ENCODE measurements around the gene PLBD1. TPM values are rescaled to one million over a fixed set of nuclear protein-coding genes. Genes with fewer than 3 reads are reported as not detected.

Gene PLBD1
- total RNA-seq, 2 donors from 2014 or later = 5.7 to 19.5 TPM

GRCh38 chr12:14563046-14563445 is 4.6 kb downstream of the PLBD1 start:
- 70% methylated on average over 4 of the region's 4 CpGs for WGBS
- Histone ChIP-seq H3K27ac (no peak overlapping the region), H3K27me3 (replicated peaks; ENCODE audit: insufficient read depth) (no peaks in the 10 kb centered on the region), H3K4me3 (no peak overlapping the region), H3K9me3 (no peaks in the 10 kb centered on the region), H3K36me3 (no peaks in the 10 kb centered on the region), H3K4me1 (replicated peaks) (no peaks in the 10 kb centered on the region)
- intact Hi-C loops (cut with DNase I) = no loop called here
- TF ChIP-seq CTCF (IDR thresholded peaks at IDR 0.05) (no peak), POLR2A (IDR thresholded peaks at IDR 0.05) (no peak), POLR2AphosphoS5 (IDR thresholded peaks at IDR 0.05) (no peak)
- DNase-seq (ENCODE audit: low spot score) = no peak

GRCh38 chr12:14562279-14562678 is 5.4 kb downstream of the PLBD1 start:
- intact Hi-C loops (cut with DNase I) = no loop called here
- no peaks in the 10 kb centered on the region for H3K4me1 ChIP-seq (replicated peaks)
- H3K36me3 ChIP-seq = no peaks in the 10 kb centered on the region
- 90% methylated on average over 6 of the region's 6 CpGs for WGBS
- H3K27ac ChIP-seq = no peak overlapping the region
- DNase-seq (ENCODE audit: low spot score) = no peak
- H3K27me3 ChIP-seq (replicated peaks; ENCODE audit: insufficient read depth) = no peaks in the 10 kb centered on the region
- no peak overlapping the region for H3K4me3 ChIP-seq
- H3K9me3 ChIP-seq = no peaks in the 10 kb centered on the region
- no peak for TF ChIP-seq POLR2A (IDR thresholded peaks at IDR 0.05)
- no peak for TF ChIP-seq CTCF (IDR thresholded peaks at IDR 0.05)
- TF ChIP-seq POLR2AphosphoS5 (IDR thresholded peaks at IDR 0.05) = no peak

GRCh38 chr12:14561677-14562238 is 5.9 kb downstream of the PLBD1 start:
- Histone ChIP-seq H3K4me1 (replicated peaks) (no peaks in the 10 kb centered on the region), H3K27ac (no peak overlapping the region), H3K27me3 (replicated peaks; ENCODE audit: insufficient read depth) (no peaks in the 10 kb centered on the region), H3K36me3 (no peaks in the 10 kb centered on the region), H3K4me3 (no peak overlapping the region), H3K9me3 (no peaks in the 10 kb centered on the region)
- 95% methylated on average over 9 of the region's 9 CpGs for WGBS
- TF ChIP-seq POLR2A (IDR thresholded peaks at IDR 0.05) = no peak
- intact Hi-C loops (cut with DNase I) = no loop called here
- DNase-seq (ENCODE audit: low spot score) = no peak

GRCh38 chr12:14560904-14561574 is 6.6 kb downstream of the PLBD1 start:
- Histone ChIP-seq H3K4me1 (replicated peaks) (no peaks in the 10 kb centered on the region), H3K27me3 (replicated peaks; ENCODE audit: insufficient read depth) (no peaks in the 10 kb centered on the region), H3K36me3 (no peaks in the 10 kb centered on the region), H3K9me3 (no peaks in the 10 kb centered on the region), H3K4me3 (no peak overlapping the region), H3K27ac (no peak overlapping the region)
- intact Hi-C loops (cut with DNase I) = no loop called here
- DNase-seq (ENCODE audit: low spot score) = no peak
- WGBS = 79% methylated on average over 6 of the region's 6 CpGs
- TF ChIP-seq POLR2AphosphoS5 (IDR thresholded peaks at IDR 0.05) = no peak
- TF ChIP-seq CTCF (IDR thresholded peaks at IDR 0.05) = no peak
- no peak for TF ChIP-seq POLR2A (IDR thresholded peaks at IDR 0.05)

- H3K9me3 ChIP-seq = no peaks in the 10 kb centered on the region
- TF ChIP-seq POLR2A (IDR thresholded peaks at IDR 0.05) = no peak
- H3K4me1 ChIP-seq (replicated peaks) = no peaks in the 10 kb centered on the region
- no peak overlapping the region for H3K27ac ChIP-seq
- no peaks in the 10 kb centered on the region for H3K36me3 ChIP-seq
- WGBS = 61% methylated on average over 4 of the region's 4 CpGs
- DNase-seq (ENCODE audit: low spot score) = no peak
- H3K4me3 ChIP-seq = no peak overlapping the region
- no peaks in the 10 kb centered on the region for H3K27me3 ChIP-seq (replicated peaks; ENCODE audit: insufficient read depth)
- intact Hi-C loops (cut with DNase I) = no loop called here
Observed at GRCh38 chr12:14558473-14558959, 9.2 kb downstream of the PLBD1 start.

- Histone ChIP-seq H3K9me3 (no peaks in the 10 kb centered on the region), H3K27me3 (replicated peaks; ENCODE audit: insufficient read depth) (no peaks in the 10 kb centered on the region), H3K4me1 (replicated peaks) (no peaks in the 10 kb centered on the region), H3K4me3 (no peak overlapping the region), H3K36me3 (no peaks in the 10 kb centered on the region), H3K27ac (no peak overlapping the region)
- TF ChIP-seq POLR2AphosphoS5 (IDR thresholded peaks at IDR 0.05) = no peak
- no peak for TF ChIP-seq POLR2A (IDR thresholded peaks at IDR 0.05)
- no peak for TF ChIP-seq CTCF (IDR thresholded peaks at IDR 0.05)
- DNase-seq (ENCODE audit: low spot score) = no peak
- 78% methylated on average over 8 of the region's 8 CpGs for WGBS
- intact Hi-C loops (cut with DNase I) = no loop called here
Observed at GRCh38 chr12:14557966-14558365, 9.7 kb downstream of the PLBD1 start.
